COLO668 (cell line): ENCODE measurements around the gene RABIF.
"Not testable (repeated sequence)": the region's sequence is repeated elsewhere in the genome, so short reads cannot be mapped to it uniquely, and the experiment has no call there.

Experiments
- DNase-seq: peaks from one replicate; lab custom pipeline; 2025; ENCODE audit not compliant: unreplicated experiment; lab: John Stamatoyannopoulos, UW

Gene RABIF

DNA sequence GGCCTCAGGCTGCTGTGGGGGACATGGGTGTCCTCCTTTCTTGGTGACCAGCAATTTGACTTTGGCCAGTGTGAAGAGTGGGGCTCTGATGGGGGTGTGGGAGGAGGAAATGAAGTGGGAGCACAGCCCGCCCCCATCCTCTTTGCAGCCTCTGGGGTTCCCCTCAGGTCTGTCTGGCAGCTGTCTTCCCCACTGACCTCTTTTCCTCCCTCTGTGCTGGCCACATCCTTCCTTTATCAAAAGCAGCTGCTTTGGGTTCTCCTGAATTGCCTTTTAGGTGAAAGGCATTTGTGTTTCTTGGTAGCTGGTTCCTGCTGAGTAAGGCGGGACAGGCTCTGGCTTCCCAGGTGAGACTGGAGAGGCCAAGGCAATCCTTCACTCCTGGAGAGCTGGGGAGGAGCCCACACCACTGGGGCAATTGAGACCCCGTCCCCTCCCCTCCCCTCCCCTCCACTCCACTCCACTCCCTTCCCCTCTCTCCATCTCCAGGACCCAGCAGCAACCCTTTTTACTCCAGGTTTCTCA lies 53.3 kb downstream of the RABIF start:
- no peak for DNase-seq

DNA sequence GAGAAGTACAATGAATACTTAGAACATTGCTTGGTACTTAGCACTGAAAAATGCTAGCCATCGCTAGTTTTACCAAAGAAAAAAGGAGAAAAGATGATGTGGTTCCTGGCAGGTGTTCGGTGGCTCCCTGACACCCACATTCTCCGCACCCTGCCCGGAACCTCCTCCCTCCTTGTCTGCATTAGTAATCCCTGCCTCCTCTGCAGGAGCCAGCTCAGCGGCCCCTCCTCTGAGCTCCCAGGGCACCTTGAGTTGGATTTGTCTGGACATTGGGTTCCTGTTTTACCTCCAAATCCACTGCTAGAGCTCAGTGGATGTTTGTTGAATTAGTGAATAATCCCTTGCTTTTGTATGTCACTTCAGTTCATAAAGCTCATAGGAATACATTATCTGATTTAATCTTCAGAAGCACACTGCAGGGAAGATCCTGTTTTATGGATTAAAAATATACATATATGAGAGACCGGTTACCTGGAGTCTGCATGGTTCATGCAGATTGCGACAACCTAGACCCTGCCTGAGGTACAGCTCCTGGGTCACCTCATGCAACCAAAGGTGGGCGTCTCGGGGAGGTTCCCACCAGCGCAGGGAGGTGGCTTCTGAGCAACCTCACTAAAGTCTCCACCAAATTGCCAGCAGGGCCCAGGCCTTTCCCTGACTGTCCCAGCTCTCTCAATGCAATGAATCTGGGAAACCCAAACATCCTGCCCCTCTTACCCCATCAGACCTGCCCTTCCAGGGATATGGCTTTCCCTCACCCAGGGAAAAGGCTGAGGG lies 54.0 kb downstream of the RABIF start:
- DNase-seq: no peak

DNA sequence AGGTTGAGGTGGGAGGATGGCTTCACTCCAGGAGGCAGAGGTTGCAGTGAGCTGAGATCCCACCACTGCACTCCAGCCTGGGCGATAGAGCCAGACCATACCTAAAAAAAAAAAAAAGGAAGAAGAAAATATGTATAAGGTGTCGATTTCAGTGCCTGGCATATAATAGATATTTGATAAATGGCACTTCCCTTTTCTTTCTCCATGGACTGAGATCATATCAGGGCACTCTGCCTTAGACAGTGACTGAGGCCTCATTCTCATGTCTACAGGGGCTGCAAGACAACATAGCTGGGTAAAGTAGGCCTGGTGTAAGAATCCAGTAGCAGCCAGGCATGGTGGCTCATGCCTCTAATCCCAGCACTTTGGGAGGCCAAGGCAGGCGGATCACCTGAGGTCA lies 57.0 kb downstream of the RABIF start:
- DNase-seq: no peak

DNA sequence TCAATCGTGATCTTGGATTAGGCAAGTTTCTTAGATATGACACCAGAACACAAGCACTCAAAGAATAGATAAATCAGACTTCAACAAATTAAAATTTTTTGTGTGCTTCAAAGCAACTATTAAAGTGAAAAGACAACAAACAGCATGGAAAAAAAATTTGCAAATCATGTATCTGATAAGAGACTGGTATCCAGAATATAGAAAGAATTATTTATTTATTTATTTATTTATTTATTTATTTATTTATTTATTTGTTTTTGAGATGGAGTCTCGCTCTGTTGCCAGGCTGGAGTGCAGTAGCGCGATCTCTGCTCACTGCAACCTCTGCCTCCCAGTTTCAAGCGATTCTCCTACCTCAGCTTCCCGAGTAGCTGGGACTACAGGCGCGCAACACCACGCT lies 59.7 kb downstream of the RABIF start:
- not testable (repeated sequence) for DNase-seq
